Vagina (tissue), 2 donors: ENCODE results near the gene OR6V1.

Experiments
- POLR2A ChIP-seq, 2 donors: fragments of 450-650 bp; IDR thresholded peaks; one replicate each; pipeline ENCODE4 v1.6.1; 2017; ENCODE audit warnings: antibody characterized with exemption in 2 of 2, mild to moderate bottlenecking in 2 of 2, moderate library complexity in 2 of 2
- POLR2AphosphoS5 ChIP-seq, 2 donors: sonication (generic); formaldehyde crosslinking; IDR thresholded peaks; one replicate each; pipeline ENCODE4 v1.9.0; 2017; ENCODE audit warnings: antibody characterized with exemption in 2 of 2, mild to moderate bottlenecking in 2 of 2, low read depth in 1 of 2; ENCODE audit not compliant: insufficient read depth in 1 of 2
- TF ChIP-seq, protein P1 (sequence below), 3 experiments: fragments of 450-650 bp in 2 of 3; fragments of 200-600 bp in 1 of 3; sonication (generic) in 1 of 3; IDR thresholded peaks; one replicate each; pipeline ENCODE4 v1.5.1; 2017 to 2019; ENCODE audit warnings: antibody characterized with exemption in 3 of 3, mild to moderate bottlenecking in 2 of 3, moderate library complexity in 2 of 3

DNA sequence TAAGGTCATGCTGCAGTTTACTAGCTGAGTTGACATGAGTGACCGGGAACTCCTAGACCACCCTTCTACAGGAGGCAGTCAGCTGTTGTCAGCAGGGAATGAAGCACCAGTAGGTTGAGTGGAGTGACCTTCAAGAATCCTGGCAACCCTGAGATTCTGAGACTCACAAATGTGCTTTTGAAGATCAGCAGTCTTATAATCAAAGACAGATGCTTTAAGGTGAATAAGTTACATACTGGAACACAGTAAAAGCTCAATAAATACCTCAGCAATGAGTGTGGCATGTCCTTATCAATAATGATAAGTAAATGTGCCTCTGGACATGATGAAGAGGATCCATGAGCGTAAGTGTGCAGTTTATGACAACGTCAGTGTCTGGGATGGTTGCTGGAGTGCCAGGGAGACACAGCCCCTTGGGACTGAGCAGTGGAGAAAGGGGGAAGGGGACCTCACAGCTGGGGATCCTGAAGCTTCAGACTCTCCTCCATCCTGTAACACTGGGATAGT is 11.9 kb upstream of the OR6V1 start:
- TF ChIP-seq, protein P1, sequence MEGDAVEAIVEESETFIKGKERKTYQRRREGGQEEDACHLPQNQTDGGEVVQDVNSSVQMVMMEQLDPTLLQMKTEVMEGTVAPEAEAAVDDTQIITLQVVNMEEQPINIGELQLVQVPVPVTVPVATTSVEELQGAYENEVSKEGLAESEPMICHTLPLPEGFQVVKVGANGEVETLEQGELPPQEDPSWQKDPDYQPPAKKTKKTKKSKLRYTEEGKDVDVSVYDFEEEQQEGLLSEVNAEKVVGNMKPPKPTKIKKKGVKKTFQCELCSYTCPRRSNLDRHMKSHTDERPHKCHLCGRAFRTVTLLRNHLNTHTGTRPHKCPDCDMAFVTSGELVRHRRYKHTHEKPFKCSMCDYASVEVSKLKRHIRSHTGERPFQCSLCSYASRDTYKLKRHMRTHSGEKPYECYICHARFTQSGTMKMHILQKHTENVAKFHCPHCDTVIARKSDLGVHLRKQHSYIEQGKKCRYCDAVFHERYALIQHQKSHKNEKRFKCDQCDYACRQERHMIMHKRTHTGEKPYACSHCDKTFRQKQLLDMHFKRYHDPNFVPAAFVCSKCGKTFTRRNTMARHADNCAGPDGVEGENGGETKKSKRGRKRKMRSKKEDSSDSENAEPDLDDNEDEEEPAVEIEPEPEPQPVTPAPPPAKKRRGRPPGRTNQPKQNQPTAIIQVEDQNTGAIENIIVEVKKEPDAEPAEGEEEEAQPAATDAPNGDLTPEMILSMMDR (IDR thresholded peaks at IDR 0.05), result no peak
- no peak for TF ChIP-seq POLR2A (IDR thresholded peaks at IDR 0.05)
- TF ChIP-seq POLR2AphosphoS5 (IDR thresholded peaks at IDR 0.05; ENCODE audit: insufficient read depth in 1 of 2, low read depth in 1 of 2), result no peak
